Measurements from ENCODE around the gene ITCH. TPM values are rescaled to one million over a fixed set of nuclear protein-coding genes. Genes with fewer than 3 reads are reported as not detected.

Gene ITCH
- total and polyA plus RNA-seq, 2 experiments from 2014 or later, result 22.1 to 61.2 TPM

- Histone ChIP-seq H3K4me1 (ENCODE audit: insufficient read depth) (no peaks in the 10 kb centered on the region), H3K4me3 (no peak overlapping the region), H2AFZ (no peak overlapping the region), H4K20me1 (ENCODE audit: insufficient read depth, poor library complexity, severe bottlenecking) (no peaks in the 10 kb centered on the region), H3K36me3 (replicated peaks; ENCODE audit: insufficient read depth, low read depth) (no peaks in the 10 kb centered on the region), H3K27ac (no peak overlapping the region), H3K4me2 (no peak overlapping the region), H3K9me2 (replicated peaks; ENCODE audit: insufficient read depth) (no peaks in the 10 kb centered on the region), H3K79me2 (peaks cover 7% of the 10 kb centered on the region), H3K9me3 (ENCODE audit: low read depth) (no peaks in the 10 kb centered on the region), H3K27me3 (no peaks in the 10 kb centered on the region)
- no peak for TF ChIP-seq CTCF (IDR thresholded peaks at IDR 0.05; ENCODE audit: poor library complexity)
- no peak for TF ChIP-seq EZH2phosphoT487 (IDR thresholded peaks at IDR 0.05; ENCODE audit: low read depth, severe bottlenecking, unreplicated experiment)
- no peak for TF ChIP-seq EZH2 (IDR thresholded peaks at IDR 0.05; ENCODE audit: borderline replicate concordance)
- 89% methylated on average over 3 of the region's 3 CpGs for WGBS (ENCODE audit: low lambda C conversion rate, missing lambda C conversion rate)
- no peak for DNase-seq (ENCODE audit: low spot score)
These were observed 143.4 kb downstream of the ITCH start for GRCh38 chr20:34506480-34506879.

GRCh38 chr20:34507702-34508413 lies 144.8 kb downstream of the ITCH start:
- H3K79me2 ChIP-seq, result peaks cover 3% of the 10 kb centered on the region
- TF ChIP-seq EZH2 (IDR thresholded peaks at IDR 0.05; ENCODE audit: borderline replicate concordance) (no peak), EZH2phosphoT487 (IDR thresholded peaks at IDR 0.05; ENCODE audit: low read depth, severe bottlenecking, unreplicated experiment) (no peak), CTCF (IDR thresholded peaks at IDR 0.05; ENCODE audit: poor library complexity) (no peak)
- no peaks in the 10 kb centered on the region for H3K27me3 ChIP-seq
- H3K36me3 ChIP-seq (replicated peaks; ENCODE audit: insufficient read depth, low read depth), result no peaks in the 10 kb centered on the region
- H3K4me1 ChIP-seq (ENCODE audit: insufficient read depth), result peaks cover 9% of the 10 kb centered on the region
- no peak overlapping the region for H3K27ac ChIP-seq
- DNase-seq (ENCODE audit: low spot score), result no peak
- H2AFZ ChIP-seq, result no peak overlapping the region
- no peaks in the 10 kb centered on the region for H3K9me2 ChIP-seq (replicated peaks; ENCODE audit: insufficient read depth)
- H3K4me2 ChIP-seq, result no peak overlapping the region
- 95% methylated on average over 4 of the region's 4 CpGs for WGBS (ENCODE audit: low lambda C conversion rate, missing lambda C conversion rate)
- H4K20me1 ChIP-seq (ENCODE audit: insufficient read depth, poor library complexity, severe bottlenecking), result no peaks in the 10 kb centered on the region
- no peaks in the 10 kb centered on the region for H3K9me3 ChIP-seq (ENCODE audit: low read depth)
- no peak overlapping the region for H3K4me3 ChIP-seq

- no peak for DNase-seq (ENCODE audit: low spot score)
- TF ChIP-seq CTCF (IDR thresholded peaks at IDR 0.05; ENCODE audit: poor library complexity) (no peak), EZH2phosphoT487 (IDR thresholded peaks at IDR 0.05; ENCODE audit: low read depth, severe bottlenecking, unreplicated experiment) (no peak)
These were observed 147.5 kb downstream of the ITCH start for GRCh38 chr20:34510575-34510974.

More at GRCh38 chr20:34510575-34510974, 147.5 kb downstream of the ITCH start:
- H3K4me2 ChIP-seq, result no peak overlapping the region
- H4K20me1 ChIP-seq (ENCODE audit: insufficient read depth, poor library complexity, severe bottlenecking), result no peaks in the 10 kb centered on the region
- no peaks in the 10 kb centered on the region for H3K9me2 ChIP-seq (replicated peaks; ENCODE audit: insufficient read depth)
- H3K9me3 ChIP-seq (ENCODE audit: low read depth), result no peaks in the 10 kb centered on the region
- H3K4me1 ChIP-seq (ENCODE audit: insufficient read depth), result peaks cover 9% of the 10 kb centered on the region
- H3K27me3 ChIP-seq, result no peaks in the 10 kb centered on the region
- H3K4me3 ChIP-seq, result no peak overlapping the region
- H2AFZ ChIP-seq, result no peak overlapping the region
- no peaks in the 10 kb centered on the region for H3K36me3 ChIP-seq (replicated peaks; ENCODE audit: insufficient read depth, low read depth)
- H3K79me2 ChIP-seq, result peaks cover 7% of the 10 kb centered on the region
- H3K27ac ChIP-seq, result peak overlapping the region; percentile 68
- 95% methylated on average over 1 of the region's 1 CpG for WGBS (ENCODE audit: low lambda C conversion rate, missing lambda C conversion rate)
